GM21528 (cell line): ENCODE results near the gene LPIN3.

ENCODE experiments used
- ATAC-seq: cut with Tn5 transposase; IDR thresholded peaks from one replicate; pipeline ENCODE4 v1.9.1; 2021; ENCODE audit warnings: mild to moderate bottlenecking, moderate library complexity; ENCODE audit not compliant: unreplicated experiment, low FRiP score

LPIN3 gene

DNA sequence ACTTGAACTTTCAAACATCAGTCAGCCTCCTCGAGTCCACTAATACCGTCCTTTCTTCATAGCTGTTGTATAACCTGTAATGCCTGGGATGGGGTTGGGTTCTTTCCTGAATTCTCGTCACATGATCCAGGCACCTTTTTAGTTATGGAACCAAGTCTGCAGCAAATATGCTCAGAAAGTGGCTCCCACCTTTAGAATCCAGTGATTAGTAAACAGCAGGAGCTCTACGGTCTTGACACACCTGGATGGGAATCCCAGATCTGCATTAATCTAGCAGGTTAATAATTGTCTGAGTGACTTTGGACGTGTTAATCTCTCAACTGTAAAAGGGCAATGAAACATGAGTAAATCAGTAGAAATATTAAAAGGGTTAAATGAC, 22.4 kb upstream of the LPIN3 start:
- no peak for ATAC-seq

GRCh38 chr20:41320441-41320840, 20.2 kb upstream of the LPIN3 start:
- ATAC-seq, result no peak

- no peak for ATAC-seq
Measured at GRCh38 chr20:41320976-41321375, 19.6 kb upstream of the LPIN3 start.

GRCh38 chr20:41327178-41327577, 13.4 kb upstream of the LPIN3 start:
- no peak for ATAC-seq

DNA sequence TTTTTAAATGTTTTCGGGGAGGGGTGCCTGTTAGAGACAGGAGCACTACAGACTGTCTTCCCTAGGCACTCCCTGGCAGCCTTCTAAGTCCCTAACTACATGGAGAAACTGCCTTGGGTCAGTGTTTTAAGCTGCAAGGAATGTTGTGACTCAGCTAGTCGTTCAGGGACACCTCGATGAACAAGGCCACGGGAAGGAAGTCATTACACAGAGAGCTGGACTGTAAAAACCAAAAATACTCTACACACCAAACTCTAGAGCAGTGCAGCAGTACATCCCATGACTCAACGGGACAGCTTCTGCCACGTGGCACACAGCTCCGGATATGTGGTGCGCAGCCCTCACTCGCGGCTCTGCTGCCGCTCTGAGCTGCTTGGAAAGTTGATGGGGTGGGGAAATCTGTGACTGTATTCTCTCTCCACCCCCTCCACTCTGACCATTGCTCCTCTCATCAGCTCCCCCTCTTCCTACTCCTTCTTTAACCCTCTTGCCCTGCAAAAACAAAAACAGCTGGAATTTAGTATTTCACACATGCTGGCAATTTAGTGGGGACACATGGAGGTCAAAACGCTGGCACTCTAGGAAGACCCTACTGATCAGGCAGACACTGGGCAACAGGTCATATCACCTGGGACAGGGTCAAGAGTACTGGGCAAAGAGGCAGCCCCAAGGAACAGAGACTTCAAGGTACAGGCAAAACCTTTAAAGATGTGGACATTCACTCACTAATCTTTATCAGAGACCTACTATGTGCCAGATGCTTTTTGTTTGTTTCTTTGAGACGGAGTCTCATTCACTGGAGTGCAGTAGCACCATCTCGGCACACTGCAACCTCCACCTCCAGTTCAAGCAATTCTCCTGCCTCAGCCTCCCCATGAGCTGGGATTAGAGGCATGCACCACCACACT, 10.9 kb upstream of the LPIN3 start:
- ATAC-seq, result no peak

DNA sequence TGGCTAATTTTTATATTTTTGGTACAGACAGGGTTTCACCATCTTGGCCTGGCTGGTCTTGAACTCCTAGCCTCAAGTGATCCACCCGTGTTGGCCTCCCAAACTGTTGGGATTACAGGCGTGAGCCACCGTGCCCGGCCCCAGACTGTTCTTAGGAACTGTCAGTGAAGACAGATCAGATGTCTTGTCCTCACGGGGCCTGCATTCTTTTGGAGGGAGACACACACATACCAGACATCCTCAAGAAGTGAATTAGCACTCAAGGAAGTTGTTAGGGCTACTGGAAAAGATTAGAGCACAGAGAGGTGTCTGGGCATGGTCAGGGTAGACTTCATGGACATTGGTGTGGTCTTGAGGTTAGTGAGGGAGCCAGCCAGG, 10.3 kb upstream of the LPIN3 start:
- no peak for ATAC-seq

DNA sequence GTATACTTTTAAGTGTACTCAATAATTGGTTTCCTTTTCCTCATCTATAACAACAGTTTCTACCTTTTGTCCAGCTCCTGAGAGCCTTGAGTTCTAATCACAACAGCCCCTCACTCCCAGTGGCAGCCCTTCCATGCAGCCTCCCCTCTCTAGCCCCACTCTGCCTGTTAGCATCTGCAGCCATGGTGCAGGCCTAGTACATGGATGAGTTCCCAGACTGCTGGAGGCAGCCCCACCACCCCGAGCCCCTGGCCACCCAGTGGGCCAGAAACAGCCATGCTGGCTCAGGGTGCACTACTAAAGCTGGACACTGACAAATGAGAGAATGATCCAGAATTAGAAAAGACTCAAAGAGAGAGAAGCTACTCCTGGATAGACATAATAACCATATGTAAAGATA, 9.7 kb upstream of the LPIN3 start:
- no peak for ATAC-seq

GRCh38 chr20:41331731-41332130, 8.9 kb upstream of the LPIN3 start:
- ATAC-seq, result no peak

GRCh38 chr20:41334036-41334435, 6.6 kb upstream of the LPIN3 start:
- ATAC-seq, result no peak

- ATAC-seq, result no peak
Measured at GRCh38 chr20:41334443-41335421, 5.9 kb upstream of the LPIN3 start.

DNA sequence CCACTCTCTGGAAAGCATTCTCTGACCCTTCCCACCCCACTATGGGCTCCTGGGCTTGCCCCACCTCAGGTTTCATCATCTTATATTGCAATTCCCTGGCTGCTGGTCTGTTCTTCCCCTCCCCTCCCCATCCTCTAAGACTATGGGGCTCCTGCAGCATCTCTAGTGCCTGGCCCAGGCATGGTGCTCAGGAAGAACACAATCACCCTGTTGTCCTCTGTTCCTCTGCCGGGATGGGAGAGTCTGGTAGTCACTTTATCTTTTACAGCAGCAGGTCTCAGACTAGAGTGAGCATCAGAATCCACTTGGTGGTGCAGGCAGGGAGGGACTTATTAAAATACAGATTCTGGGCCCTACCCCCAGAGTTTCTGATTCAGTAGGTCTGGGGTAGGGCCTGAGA, 5.0 kb upstream of the LPIN3 start:
- no peak for ATAC-seq

GRCh38 chr20:41336711-41337492, 3.7 kb upstream of the LPIN3 start:
- ATAC-seq, result no peak

GRCh38 chr20:41339957-41340326, 679 bp upstream of the LPIN3 start:
- peak; percentile 72 for ATAC-seq

- ATAC-seq, result no peak
Measured at GRCh38 chr20:41342474-41343464, 2.1 kb downstream of the LPIN3 start.

DNA sequence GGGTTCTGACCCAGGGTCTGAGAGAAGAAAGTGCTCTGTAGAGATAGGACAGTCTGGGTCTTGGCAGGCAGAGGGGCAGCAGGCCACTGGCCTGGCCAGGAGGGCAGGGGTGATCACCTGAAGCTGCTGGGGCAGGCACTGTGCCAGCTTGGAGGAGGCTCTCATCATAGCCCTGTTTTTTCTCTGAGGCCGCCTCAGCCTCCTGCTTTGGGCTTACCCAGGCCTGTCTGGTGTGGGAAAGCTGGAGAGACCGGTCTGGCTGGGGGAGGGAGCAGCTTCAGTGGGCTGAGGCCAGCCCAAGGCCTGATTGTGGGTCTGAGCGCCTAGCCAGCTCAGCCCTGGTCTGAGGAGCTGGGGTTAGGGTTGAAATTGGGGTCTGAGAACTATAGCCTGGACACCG, 3.9 kb downstream of the LPIN3 start:
- no peak for ATAC-seq

- ATAC-seq, result no peak
Measured at GRCh38 chr20:41344938-41345728, 4.5 kb downstream of the LPIN3 start.

DNA sequence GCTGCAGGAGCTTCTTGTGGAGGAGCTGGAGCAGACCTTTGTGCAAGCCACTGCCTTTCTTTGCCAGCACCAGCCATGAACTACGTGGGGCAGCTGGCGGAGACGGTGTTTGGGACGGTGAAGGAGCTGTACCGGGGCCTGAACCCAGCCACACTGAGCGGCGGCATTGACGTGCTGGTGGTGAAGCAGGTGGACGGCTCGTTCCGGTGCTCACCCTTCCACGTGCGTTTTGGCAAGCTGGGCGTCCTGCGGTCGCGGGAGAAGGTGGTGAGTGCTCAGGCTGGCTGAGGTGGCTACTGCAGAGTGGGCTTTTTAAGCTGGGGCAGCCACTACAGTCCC, 5.1 kb downstream of the LPIN3 start:
- ATAC-seq, result no peak

GRCh38 chr20:41347523-41348429, 7.2 kb downstream of the LPIN3 start:
- ATAC-seq, result no peak
